Stimulated activated CD8-positive, alpha-beta memory T cell treated with anti-CD3 and anti-CD28 coated beads, Interleukin-7, amount 100 ng/mL, for 48 hours (primary cell): ENCODE results near the gene ST14.
"Not testable (repeated sequence)": the region's sequence is repeated elsewhere in the genome, so short reads cannot be mapped to it uniquely, and the experiment has no call there.

ENCODE experiments used
- DNase-seq, 2 donors: peaks; one replicate each; pipeline ENCODE4 v3.0.0-alpha.2; 2020; ENCODE audit warnings: low read depth in 1 of 2; ENCODE audit errors: extremely low read depth in 1 of 2

The ST14 gene

GRCh38 chr11:130163346-130164220, 4.0 kb downstream of the ST14 start:
- no peak for DNase-seq

- no peak for DNase-seq
These were observed 4.6 kb downstream of the ST14 start for GRCh38 chr11:130164221-130164570.

- no peak for DNase-seq
These were observed 6.2 kb downstream of the ST14 start for GRCh38 chr11:130165601-130166456.

GRCh38 chr11:130166457-130166784, 6.8 kb downstream of the ST14 start:
- DNase-seq: no peak

- no peak for DNase-seq
These were observed 7.6 kb downstream of the ST14 start for GRCh38 chr11:130167146-130167545.

- DNase-seq: no peak
These were observed 8.5 kb downstream of the ST14 start for GRCh38 chr11:130168105-130168504.

GRCh38 chr11:130170345-130170744, 10.8 kb downstream of the ST14 start:
- DNase-seq: no peak

GRCh38 chr11:130171534-130171933, 12.0 kb downstream of the ST14 start:
- DNase-seq: no peak

- DNase-seq: not testable (repeated sequence)
These were observed 12.4 kb downstream of the ST14 start for GRCh38 chr11:130172001-130172400.

- DNase-seq: no peak
These were observed 15.1 kb downstream of the ST14 start for GRCh38 chr11:130174642-130175041.

- no peak for DNase-seq
These were observed 16.3 kb downstream of the ST14 start for GRCh38 chr11:130175898-130176297.

GRCh38 chr11:130177782-130178181, 18.2 kb downstream of the ST14 start:
- DNase-seq: no peak

- no peak for DNase-seq
These were observed 19.1 kb downstream of the ST14 start for GRCh38 chr11:130178441-130179339.

GRCh38 chr11:130179396-130180306, 20.1 kb downstream of the ST14 start:
- DNase-seq: no peak

GRCh38 chr11:130180491-130180890, 20.9 kb downstream of the ST14 start:
- no peak for DNase-seq

GRCh38 chr11:130180896-130181294, 21.3 kb downstream of the ST14 start:
- DNase-seq: no peak

GRCh38 chr11:130181295-130182272, 22.0 kb downstream of the ST14 start:
- no peak for DNase-seq

GRCh38 chr11:130183878-130184610, 24.5 kb downstream of the ST14 start:
- DNase-seq: no peak
